Transverse colon (tissue), 4 donors: ENCODE measurements around the gene PLCB2. TPM values are rescaled to one million over a fixed set of nuclear protein-coding genes. Genes with fewer than 3 reads are reported as not detected.
A peak's percentile ranks its signal among the peaks of the same experiment; 100 is the strongest.

ENCODE experiments used
- DNase-seq: peaks from one replicate; pipeline ENCODE4 v3.0.0-alpha.2; 2019
- H3K27ac ChIP-seq, 4 donors: fragments of 200-600 bp; sonication (generic); 2 replicates each; pipeline ENCODE4 v1.5.1; 2016 to 2018; ENCODE audit warnings: inconsistent platforms in 4 of 4
- H3K27me3 ChIP-seq: fragments of 200-600 bp; sonication (generic); 2 replicates; pipeline ENCODE4 v1.5.1; 2017; ENCODE audit warnings: inconsistent platforms
- H3K36me3 ChIP-seq, 4 donors: fragments of 200-600 bp; sonication (generic); 2 replicates each; pipeline ENCODE4 v1.5.1; 2017 to 2019; ENCODE audit warnings: inconsistent platforms in 4 of 4
- H3K4me1 ChIP-seq, 4 donors: fragments of 200-600 bp; sonication (generic); 2 replicates each; pipeline ENCODE4 v1.5.1; 2017 to 2020; ENCODE audit warnings: inconsistent platforms in 4 of 4
- H3K4me3 ChIP-seq, 4 donors: fragments of 200-600 bp; sonication (generic); 1 replicate in 1 of 4; 2 replicates in 3 of 4; pipeline versions ENCODE4 v1.5.1 to v1.6.1; 2017 to 2019; ENCODE audit warnings: inconsistent platforms in 4 of 4
- H3K9me3 ChIP-seq, 2 donors: fragments of 200-600 bp; sonication (generic); 2 replicates each; pipeline ENCODE4 v1.5.1; 2017 to 2019; ENCODE audit warnings: inconsistent platforms in 2 of 2
- EP300 ChIP-seq: sonication (generic); formaldehyde crosslinking; IDR thresholded peaks from one replicate; pipeline ENCODE4 v1.6.1; 2017; ENCODE audit warnings: antibody characterized with exemption, low read depth
- POLR2A ChIP-seq: fragments of 450-650 bp; IDR thresholded peaks from one replicate; pipeline ENCODE4 v1.6.1; 2016; ENCODE audit warnings: antibody characterized with exemption, mild to moderate bottlenecking, moderate library complexity
- POLR2AphosphoS5 ChIP-seq, 3 donors: sonication (generic); formaldehyde crosslinking; IDR thresholded peaks; one replicate each; pipeline ENCODE4 v1.6.1; 2016; ENCODE audit warnings: antibody characterized with exemption in 3 of 3
- WGBS, 2 donors: methylation state at CpG; one replicate each; pipeline ENCODE4 v1.1.5; 2018; ENCODE audit warnings: low coverage in 1 of 2; 5-methylcytosine and 5-hydroxymethylcytosine counted together
- in situ Hi-C, 4 donors: fragments of 200-750 bp; cut with MboI; loops; one replicate each; pipeline versions ENCODE4 v1.15.0 to v1.15.1; 2017; ENCODE audit warnings: low sequenced_read_pairs in 3 of 4, low pct_ligation_motif_present in 1 of 4, low pct_unique_long_range_greater_than_20kb in 1 of 4
- intact Hi-C: fragments of 100-400 bp; cut with DNase I; formaldehyde crosslinking; loops from one replicate; pipeline ENCODE4 v1.15.1; 2023; ENCODE audit warnings: low total_unique reads
- total RNA-seq, 4 donors: library from RNA; depleted of rRNA; stranded (reverse); fragments of >200 nt; gene quantifications; one replicate each; pipeline ENCODE4 v1.1.0, GENCODE V29; 2016
- TF ChIP-seq, protein P1 (sequence below), 5 experiments: fragments of 200-600 bp in 3 of 5; fragments of 450-650 bp in 2 of 5; sonication (generic) in 3 of 5; IDR thresholded peaks; 1 replicate in 2 of 5; 2 replicates in 3 of 5; pipeline ENCODE4 v1.5.1; 2016 to 2017; ENCODE audit warnings: antibody characterized with exemption in 5 of 5, inconsistent platforms in 3 of 5, mild to moderate bottlenecking in 2 of 5, moderate library complexity in 1 of 5

The PLCB2 gene
- total RNA-seq, 4 donors from 2014 or later, result 5.5 to 143 (median 12.0) TPM

- H3K4me1 ChIP-seq, result no peaks in the 10 kb centered on the region
- intact Hi-C loops, result no loop called here
- in situ Hi-C loops, result no loop called here
- no peak for TF ChIP-seq POLR2AphosphoS5 (IDR thresholded peaks at IDR 0.05)
- TF ChIP-seq, protein P1, sequence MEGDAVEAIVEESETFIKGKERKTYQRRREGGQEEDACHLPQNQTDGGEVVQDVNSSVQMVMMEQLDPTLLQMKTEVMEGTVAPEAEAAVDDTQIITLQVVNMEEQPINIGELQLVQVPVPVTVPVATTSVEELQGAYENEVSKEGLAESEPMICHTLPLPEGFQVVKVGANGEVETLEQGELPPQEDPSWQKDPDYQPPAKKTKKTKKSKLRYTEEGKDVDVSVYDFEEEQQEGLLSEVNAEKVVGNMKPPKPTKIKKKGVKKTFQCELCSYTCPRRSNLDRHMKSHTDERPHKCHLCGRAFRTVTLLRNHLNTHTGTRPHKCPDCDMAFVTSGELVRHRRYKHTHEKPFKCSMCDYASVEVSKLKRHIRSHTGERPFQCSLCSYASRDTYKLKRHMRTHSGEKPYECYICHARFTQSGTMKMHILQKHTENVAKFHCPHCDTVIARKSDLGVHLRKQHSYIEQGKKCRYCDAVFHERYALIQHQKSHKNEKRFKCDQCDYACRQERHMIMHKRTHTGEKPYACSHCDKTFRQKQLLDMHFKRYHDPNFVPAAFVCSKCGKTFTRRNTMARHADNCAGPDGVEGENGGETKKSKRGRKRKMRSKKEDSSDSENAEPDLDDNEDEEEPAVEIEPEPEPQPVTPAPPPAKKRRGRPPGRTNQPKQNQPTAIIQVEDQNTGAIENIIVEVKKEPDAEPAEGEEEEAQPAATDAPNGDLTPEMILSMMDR (IDR thresholded peaks at IDR 0.05), result no peak
- no peak for TF ChIP-seq POLR2A
- TF ChIP-seq EP300, result no peak
- H3K9me3 ChIP-seq, result no peaks in the 10 kb centered on the region
- DNase-seq, result no peak
- H3K27ac ChIP-seq, result no peak overlapping the region
- H3K4me3 ChIP-seq, result no peak overlapping the region
- peaks cover 3% of the 10 kb centered on the region for H3K27me3 ChIP-seq
- H3K36me3 ChIP-seq, result no peaks in the 10 kb centered on the region
- WGBS, 2 donors, result 86% methylated on average over 8 of the region's 8 CpGs; no CpG with 5 or more reads in 1 of the 2 donors
Observed at GRCh38 chr15:40246496-40247280, 61.0 kb downstream of the PLCB2 start.

DNA sequence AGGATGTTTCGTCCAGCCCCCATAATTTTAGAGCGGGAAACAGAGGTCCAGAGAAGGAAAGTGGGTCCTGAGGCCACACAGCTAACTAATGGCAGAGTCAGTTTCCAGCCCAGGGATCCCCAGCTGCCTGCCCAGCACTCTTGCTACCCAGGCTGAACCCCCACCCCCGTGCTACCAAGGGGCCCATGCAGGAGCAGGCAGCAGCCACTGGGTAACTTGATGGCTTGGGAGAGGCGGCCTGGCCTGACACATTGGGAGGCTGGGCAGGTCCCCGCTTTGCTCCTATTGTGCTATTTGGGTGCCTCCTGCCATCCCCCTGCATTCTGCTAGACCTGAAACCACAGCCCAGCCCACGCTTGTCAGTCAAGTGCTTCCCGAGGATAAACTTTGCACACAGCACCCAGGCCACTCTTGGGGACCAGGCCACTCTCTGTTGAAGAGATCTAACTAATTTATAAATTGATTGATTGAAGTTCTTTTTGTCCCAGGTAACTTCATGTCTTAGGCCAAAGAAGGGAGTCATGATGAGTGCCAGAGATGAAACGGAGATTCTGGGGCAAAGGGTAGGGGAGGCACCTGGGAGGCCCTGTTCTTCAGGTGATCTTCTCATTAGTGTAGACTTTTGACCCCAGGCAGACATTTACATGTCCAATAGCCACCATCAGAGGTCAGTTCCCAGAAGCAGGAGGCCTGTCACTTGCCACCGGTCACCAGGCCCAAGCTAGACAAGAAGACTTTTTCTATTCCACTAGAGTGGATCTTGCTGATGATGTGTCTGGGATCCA is 61.9 kb downstream of the PLCB2 start:
- Histone ChIP-seq H3K9me3 (no peaks in the 10 kb centered on the region), H3K4me1 (no peaks in the 10 kb centered on the region), H3K4me3 (no peak overlapping the region), H3K27me3 (peaks cover 3% of the 10 kb centered on the region), H3K36me3 (no peaks in the 10 kb centered on the region), H3K27ac (no peak overlapping the region)
- no peak for TF ChIP-seq POLR2AphosphoS5 (IDR thresholded peaks at IDR 0.05)
- no peak for TF ChIP-seq POLR2A
- TF ChIP-seq EP300, result no peak
- TF ChIP-seq, protein P1 (IDR thresholded peaks at IDR 0.05), result no peak
- intact Hi-C loops (no loop called here), in situ Hi-C loops (no loop called here)
- WGBS, 2 donors, result 90 to 100% methylated on average over 1 to 8 of the region's 9 CpGs
- peak; percentile 5 for DNase-seq

- Histone ChIP-seq H3K4me3 (no peak overlapping the region), H3K36me3 (no peaks in the 10 kb centered on the region), H3K9me3 (no peaks in the 10 kb centered on the region), H3K27me3 (peaks cover 6% of the 10 kb centered on the region), H3K27ac (no peak overlapping the region), H3K4me1 (no peaks in the 10 kb centered on the region)
- intact Hi-C loops (no loop called here), in situ Hi-C loops (no loop called here)
- TF ChIP-seq EP300 (no peak), POLR2AphosphoS5 (IDR thresholded peaks at IDR 0.05) (no peak), POLR2A (no peak)
- TF ChIP-seq, protein P1 (IDR thresholded peaks at IDR 0.05), result no peak
- 40 to 81% methylated on average over 1 to 5 of the region's 5 CpGs for WGBS, 2 donors
- DNase-seq, result peak; percentile 5
Observed at GRCh38 chr15:40244961-40245523, 62.7 kb downstream of the PLCB2 start.
